Ammon's horn (tissue), 1 donor: ENCODE data around the gene CAPN2.

Source experiments
- DNase-seq: peaks from one replicate; pipeline ENCODE4 v3.0.0-alpha.2; 2016; ENCODE audit warnings: low spot score

CAPN2 gene

DNA sequence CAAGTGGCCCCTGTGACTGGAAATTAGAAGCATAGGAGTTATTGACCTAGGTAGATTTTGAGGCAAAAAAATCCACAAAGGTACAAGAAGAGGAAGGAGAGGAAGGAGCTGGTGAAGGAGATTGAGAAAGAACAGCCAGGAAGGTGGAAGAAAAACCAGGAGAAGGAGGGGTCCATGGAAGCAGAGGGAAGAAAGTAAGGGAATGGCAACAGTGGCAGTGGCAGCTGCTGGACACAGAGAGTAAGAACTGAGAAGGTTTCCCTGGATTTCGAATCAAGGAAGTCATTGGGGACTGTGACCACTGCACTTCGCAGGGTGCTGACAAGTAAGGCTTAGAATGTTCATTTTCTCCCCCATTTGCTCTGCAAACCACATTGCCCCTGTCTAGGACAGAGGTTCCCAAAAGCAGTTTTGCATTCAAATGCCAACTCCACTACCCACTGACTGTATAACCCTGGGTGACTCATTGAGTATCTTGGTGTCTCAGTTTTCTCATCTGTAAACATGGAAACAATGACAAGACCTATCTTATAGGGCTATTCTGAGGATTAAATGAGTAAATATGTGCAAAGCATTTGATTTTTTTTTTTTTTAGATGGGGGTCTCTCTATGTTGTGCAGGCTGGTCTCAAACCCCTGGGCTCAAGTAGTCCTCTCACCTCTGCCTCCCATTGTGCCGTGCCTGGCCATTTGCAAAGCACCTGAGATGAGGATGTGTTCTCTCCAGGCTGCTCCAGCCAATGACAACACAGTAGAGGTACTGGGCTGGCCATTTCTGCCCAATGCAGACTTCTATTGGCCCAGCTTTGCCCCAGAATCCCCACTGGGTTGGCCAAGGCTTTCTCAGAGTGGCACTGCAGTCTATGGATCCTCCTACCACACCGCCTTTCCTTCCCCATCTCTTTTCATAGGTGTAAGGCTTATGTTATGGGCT is 9.3 kb upstream of the CAPN2 start:
- no peak for DNase-seq

DNA sequence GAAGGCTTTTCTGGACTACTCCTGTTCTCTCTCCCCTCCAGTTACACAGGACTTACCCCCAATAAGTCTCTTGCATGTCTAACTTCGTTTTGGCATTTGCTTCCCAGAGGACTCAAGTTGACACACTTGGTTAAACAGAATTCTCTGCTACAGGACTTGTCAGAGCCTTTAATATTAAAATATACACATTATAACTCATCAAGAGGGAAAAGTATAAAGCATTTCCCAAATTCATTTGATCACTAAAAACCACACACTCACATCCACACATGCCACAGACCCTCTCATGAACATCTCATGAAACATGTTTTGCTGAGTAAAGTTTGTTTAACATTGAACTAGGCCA is 8.7 kb upstream of the CAPN2 start:
- DNase-seq = no peak

DNA sequence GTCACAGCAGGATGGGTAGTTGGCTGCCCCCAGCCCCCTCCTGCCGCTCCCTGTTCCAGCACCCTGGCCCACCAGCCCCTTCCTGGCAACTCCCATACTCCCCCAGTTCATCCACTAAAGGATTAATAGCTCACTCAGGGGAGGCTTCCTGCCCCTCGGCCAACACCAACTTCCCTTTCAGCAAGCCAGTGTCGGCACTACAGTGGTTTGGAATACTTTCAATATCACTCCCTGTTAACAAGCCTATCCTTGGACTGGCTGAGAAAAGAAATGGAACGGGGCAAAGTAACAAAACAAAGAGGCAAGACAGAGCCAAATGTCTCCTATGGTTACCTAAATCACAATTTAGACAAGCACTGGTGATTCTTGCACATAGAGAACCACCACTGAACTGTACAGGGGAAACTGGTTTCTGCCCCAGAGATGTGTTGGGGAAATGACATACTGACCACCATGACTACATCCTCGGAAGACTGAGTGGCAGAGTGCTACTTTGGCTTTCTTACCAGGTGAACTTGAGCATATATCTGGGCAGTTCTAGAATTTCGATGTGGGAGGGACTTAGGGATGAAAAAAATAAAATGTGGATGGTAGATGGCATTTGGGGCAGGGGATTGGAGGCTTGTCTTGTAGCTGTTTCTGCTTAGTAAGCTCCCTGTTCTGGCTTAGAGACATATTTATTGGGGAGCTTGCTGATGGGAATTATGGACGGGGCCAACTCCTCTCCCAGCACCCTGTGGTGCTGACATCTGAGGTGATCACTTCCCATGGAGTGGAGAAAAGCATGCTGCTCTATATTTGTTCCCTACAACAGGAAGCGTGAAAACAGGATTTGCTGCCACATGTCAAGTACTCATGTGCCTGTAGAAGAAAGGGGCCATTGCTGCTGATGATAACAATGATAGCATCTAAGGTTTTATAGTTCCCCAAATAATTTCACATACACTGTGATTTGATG is 7.1 kb upstream of the CAPN2 start:
- no peak for DNase-seq

DNA sequence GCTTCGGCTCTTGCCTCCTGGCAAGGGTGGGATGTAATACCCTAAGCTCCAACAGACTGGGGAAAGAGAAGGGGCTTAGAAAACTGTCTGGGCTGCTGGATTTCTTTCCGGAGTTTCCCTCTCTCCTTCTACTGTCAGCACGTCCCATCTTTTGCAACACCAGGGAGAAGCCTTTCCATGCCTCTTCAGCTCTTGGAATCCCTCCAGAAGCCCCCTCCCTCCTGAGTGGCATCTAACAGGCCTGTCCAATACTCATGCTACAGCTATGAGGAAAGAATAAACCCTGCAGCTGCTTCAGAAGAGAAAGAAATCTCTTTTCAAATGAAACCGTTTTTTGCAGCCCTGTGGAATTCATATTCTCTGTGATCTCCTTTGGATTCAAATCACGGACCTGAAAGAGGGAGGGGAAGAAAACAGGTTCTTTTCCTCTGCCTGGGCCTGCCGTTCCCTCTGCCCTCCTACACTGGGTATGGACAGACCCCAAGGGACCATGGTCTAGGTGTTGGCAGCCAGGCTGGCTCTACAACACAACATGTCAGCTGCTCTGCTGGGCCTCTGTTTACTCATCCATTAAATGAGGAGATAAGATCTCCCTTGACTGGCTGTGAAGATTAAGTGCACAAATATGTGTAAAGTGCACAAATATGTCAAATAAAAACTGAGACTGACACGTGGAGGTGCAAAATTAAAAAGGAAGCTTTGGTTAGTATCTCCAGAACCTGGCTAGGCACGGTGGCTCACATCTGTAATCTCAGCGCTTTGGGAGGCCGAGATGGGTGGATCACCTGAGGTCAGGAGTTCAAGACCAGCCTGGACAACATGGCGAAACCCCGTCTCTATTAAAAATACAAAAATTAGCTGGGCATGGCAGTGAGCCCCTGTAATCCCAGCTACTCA is 6.0 kb upstream of the CAPN2 start:
- DNase-seq = no peak

DNA sequence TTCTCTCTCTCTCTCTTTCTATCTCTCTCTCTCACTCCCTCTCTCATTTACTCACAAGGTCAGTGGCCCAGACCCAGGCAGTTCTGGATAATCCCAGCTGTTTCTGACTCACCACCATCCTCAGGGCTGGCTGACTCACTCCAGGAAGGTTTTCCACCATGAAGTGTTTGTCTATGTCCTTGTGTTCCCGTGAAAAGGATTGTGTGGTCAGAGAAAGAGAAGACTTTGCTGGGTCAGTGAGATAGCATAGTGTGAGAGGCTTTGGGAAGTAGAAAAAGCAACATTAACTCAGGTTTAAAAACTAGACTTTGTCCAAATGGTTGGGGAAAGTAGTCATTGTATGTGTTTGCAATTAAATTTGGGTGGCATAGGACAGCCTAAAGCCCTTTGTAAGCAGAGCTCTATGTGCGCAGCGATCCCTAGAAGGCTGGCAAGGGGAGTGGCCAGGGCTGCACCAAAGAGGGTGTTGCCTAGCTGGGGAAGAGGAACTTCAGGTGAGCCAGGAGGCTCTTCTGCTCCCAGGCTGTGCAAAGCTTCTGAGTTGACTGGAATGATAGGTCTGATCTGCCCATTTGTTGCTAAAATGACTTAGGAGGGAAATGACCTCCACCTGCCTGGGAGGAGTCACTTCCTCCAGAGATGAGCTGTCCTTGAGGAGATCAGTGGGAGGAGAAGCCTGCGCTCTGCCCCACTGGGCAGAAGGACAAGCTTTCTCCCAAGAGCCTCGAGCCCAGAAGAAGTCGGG is 4.9 kb upstream of the CAPN2 start:
- no peak for DNase-seq

DNA sequence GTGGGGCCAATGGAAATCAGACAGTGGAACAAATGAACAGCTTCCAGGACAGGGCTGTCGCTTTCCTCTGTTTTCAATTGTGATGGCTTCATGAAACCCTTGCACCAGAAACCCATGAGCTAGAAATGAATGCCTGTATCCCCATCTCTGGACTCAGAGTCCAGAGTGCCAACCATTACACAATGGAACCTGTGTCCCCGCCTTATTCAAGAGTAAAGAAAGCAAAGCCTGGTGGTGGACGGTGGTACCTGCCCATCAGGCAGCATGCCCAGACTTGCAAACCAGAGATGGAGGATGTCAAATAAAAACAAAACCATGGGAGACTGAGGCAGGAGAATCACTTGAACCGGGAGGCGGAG is 4.4 kb upstream of the CAPN2 start:
- DNase-seq = no peak

DNA sequence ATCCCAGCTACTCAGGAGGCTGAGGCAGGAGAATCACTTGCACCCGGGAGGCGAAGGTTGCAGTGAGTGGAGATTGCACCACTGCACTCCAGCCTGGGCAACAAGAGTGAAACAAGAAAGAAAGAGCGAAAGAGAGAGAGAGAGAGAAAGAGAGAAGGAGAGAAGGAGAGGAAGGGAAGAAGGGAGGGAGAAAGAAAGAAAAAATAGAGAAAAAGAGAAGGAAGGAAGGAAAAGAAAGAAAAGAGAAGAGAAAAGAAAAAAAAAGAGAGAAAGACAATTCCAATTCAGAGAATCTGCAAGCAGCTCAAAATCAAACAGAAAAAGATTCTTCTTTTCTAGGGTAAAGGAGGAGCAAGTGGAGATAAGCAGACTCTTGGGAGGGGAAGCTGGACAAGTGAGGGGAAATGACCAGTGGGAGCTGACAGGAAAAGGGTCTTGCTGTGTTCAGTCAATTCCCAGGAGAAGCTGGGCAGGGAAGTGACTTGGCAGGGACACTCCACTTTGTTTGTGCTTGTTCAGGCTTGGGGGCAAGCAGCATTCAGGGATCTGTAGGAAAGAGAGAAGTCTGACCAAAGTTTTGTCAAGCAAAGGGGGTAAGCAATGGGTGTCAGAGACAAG is 3.6 kb upstream of the CAPN2 start:
- DNase-seq = no peak

DNA sequence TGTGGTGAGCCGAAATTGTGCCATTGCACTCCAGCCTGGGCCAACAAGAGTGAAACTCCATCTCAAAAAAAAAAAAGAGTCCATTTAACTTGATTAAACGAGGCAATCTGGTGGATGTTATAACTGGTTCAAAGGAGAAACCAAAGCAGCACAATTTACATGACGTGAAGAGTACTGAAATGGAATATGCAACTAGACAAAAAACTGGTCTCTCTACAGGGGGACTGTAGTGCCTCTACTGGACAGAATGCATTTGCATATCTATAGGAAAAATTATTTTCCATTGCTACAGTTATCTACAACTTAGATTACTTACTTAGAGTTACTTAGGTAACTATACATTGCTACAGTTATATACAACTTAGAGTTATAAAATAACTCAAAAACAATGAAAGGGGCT is 2.7 kb upstream of the CAPN2 start:
- DNase-seq = no peak

DNA sequence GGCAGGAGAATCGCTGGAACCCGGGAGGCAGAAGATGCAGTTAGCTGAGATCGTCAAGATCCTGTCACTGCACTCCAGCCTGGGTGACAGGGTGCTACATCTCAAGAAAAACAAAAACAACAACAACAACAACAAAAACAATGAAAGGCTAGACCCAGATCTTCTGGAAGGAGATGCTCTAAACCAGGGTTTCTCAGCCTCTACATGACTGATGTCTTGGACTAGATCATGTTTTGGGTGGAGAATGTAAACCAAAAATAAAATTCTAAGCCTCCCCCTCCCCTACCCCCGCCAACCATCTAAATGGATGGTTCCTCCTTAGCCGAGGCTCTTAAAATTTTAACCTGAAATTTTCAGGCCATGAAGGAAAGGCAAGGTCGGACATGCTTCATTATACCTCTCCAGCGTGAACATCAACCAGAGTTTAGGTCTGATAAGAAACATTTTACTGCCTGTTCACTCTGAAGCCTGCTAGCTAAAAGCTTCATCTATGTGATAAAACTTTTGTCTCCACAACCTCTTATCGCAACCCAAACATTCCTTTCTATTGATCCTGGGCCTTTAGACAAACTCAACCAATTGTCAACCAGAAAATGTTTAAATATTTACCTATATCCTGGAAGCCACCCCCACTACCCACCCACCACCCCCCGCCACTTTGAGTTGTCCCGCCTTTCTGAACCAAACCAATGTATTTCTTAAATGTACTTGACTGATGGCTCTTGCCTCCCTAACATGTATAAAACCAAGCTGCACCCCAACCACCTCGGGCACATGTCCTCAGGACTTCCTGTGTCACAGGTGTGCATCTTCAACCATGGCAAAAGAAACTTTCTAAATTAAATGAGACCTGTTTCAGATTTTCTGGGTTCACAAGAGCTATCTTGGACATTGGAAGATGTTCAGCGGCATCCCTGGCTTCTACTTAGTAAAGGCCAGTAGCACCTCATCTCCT is 1.9 kb upstream of the CAPN2 start:
- DNase-seq = no peak

DNA sequence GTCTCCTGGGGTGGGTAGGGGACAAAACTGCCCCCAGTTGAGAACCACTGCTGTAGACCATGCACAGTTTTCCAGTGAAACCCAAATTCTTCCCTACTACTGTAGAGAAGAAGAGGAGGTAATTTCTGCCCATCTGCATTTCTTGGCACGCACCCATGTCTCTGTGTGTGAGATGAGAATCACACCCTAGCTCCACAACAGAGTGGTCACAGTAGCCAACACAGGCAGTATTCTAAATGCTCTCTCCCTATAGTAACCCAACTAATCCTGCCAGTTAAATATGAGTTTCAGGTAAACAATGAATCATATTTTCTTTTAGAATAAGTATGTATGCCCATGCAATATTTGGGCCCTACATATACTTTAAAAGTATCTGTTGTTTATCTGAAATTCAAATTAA is 1.2 kb upstream of the CAPN2 start:
- DNase-seq = no peak

DNA sequence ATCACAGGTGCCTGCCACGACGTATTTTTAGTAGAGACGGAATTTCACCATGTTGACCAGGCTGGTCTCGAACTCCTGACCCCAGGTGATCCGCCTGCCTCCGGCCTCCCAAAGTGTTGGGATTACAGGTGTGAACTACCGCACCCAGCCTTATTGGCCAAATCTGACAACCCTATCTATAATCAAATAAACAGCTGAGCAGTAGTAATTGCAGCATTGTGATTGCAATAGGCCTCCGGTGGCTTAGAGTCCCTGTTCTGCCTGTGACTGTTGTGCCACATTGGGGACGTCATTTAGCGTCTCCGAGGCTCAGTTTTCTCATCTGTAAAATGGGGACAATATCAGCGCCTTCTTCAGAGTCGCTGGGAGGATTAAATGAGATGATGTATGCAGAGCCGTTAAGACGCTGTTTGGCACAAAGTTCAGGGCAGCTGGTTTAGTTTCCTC is 569 bp upstream of the CAPN2 start:
- no peak for DNase-seq

DNA sequence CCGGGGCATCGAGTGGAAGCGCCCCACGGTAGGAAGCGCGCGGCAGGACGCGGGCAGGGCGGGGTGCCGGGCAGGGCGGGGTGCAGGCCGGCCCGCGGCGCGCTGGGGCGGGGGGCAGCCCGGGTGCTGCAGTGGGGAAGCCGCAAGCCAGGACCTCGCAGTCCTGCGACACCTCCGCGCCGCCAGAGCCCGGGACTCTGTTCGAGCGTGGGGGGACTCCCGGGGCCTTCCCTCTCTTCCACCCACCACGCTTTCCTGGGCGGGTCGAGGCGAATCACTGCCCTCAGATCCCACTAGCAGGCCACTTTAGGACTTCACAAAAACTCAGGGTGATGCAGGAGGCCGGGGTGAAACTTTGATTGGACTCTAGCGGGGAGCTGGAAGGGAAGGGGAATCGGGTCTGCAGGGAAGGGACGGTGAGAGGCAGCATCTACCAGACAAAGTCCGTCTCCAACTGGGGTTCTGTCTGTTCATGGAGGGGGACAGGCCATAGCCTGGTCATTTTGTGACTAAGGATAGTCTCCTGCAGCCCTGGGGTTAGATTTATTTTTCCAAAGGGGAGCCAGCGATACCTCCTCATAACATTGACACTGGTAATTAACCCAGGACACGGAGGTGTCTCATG is 623 bp downstream of the CAPN2 start:
- DNase-seq = peak; percentile 37

DNA sequence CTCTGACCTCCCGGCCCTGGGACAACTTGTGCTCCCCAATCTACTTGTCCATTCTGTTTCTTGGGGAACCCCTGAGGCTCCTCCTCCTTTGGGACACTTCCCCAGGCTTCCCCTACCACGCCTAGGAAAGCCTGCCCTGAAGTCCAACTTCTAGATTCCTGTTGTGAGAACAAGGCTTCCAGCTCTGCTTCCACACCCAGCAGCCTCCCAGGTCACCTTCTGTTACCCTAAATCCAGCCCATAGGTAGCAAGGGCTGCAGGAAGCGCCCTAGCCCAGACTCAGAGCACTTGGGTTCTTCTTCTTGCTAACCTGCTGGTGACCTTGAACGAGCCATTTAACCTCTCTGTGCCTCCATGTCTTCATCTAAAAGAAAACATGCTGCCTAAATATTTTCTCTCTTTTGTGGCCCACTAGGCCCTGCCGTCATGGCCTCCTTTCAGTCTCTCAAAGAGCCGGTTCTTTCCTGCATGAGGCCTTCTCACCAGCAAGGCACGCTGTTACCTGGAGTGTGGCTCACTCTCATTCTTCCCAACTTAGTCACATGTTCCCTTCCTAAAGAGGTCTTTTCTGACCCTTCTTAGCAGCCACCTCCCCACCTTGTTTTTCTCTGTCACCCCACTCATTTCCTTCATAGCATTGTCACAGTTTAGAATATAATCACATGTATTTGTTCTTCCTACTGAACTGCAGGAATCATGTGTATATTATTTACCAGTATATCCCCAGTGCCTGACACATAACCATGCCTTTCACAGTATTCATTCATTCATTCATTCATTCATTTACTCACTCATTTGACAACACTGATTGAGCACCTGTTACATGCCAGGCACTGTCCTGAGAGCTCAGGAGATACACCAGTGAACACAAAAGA is 1.4 kb downstream of the CAPN2 start:
- DNase-seq = no peak

DNA sequence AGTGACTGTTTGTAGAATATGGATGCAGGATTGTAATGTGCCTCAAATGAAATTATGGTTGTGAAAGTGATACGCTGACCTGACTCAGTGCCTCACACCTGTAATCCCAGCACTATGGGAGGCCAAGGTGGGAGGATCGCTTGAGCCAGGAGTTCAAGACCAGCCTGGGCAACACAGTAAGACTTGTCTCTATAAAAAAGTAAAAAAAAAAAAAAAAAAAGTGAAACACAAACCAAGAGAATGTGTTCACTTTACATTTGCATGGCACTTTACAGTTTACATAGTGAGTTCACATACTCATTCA is 2.0 kb downstream of the CAPN2 start:
- no peak for DNase-seq

DNA sequence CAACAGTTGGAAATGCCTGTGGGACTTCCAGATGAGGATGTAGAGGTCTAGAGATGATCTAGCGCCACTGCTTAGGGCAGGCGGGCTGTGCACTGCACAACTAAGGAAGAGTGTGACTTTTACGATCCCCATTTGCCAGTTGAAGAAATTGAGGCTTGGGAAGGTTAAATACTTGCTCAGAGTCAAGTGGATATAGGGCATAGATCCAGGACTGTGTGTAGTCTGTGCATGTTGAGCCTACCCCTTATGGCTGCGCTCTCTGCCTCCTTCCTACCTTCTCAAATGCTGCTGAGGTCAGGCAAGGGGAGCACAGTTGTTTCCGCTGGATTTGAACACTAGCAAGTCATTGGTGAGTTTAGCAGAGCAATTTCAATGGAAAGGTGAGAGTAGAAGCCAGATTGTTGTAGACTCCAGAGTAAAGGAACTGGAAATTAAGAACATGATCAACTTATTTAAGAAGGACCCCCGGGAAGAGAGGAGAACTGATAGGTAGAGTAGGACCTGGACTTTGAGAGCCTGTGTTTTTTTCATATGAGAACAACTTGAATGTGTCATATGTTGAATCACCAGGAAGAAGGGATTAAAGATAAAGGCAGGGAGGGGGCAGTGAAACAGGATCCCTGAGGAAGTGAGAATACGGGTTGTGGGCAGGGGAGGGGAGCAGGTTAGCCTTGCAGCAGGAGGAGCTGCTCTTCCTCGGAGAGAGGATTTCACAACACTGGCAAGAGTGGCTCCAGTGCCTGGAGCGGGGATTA is 2.7 kb downstream of the CAPN2 start:
- no peak for DNase-seq

DNA sequence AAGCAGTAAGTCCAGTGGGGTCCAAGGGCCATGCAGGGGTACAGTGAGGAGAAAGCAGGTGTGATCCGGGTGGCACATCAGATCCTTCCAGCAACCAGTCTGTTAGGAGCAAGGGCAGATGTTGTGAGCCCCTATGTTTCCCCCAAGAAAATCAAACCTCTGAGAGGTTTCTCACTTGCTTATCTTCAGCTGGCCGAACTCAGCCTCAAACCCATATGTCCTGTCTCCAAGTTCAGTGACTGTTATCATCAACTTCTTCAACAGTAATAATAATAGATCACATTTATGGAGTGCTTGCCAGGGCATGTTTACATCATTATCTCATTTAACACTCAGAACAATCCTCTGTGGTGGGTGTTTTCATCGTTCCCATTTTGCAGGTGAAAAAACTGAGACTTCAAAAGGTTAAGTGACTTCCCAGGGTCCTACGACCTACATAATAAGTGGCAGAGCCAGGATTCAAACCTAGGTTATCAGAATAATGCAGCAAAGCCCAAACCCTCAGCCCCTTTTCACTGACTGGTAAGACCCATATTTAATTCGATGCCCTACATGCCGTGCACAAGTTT is 3.3 kb downstream of the CAPN2 start:
- DNase-seq = no peak

DNA sequence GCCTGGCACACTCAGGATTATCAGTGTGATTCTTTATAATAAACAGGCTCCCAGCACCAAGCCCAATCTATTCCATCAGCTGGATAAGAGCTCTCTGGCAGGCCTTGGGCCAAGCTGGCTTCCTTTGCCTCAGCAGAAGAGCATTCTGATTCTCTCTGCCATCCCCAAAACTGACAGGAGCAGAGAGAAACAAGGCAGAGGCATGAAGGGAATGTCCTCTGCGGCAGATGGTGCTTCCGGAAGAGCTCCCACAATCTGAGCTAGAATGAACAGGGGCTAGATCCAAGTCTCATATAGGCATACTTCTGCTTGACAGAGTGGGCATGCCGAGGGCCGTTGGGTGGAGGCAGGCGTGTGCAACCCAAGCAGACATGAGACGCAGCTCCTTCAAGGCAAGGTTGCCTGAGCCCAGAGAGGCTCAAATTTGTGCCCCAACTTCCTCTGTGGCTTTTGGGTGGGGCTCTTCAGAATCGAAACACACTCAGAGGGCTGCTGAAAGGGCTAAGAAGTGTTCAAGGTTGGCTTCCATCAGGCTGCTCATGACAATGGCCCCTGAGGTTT is 4.0 kb downstream of the CAPN2 start:
- DNase-seq = peak; percentile 58
